Vagina (tissue), 2 donors: Measurements from ENCODE around the gene STK36. TPM values are rescaled to one million over a fixed set of nuclear protein-coding genes. Genes with fewer than 3 reads are reported as not detected.

Experiments
- DNase-seq, 2 donors: peaks; one replicate each; pipeline ENCODE4 v3.0.0-alpha.2; 2017; ENCODE audit errors: extremely low spot score in 2 of 2
- H3K27ac ChIP-seq: fragments of 200-600 bp; sonication (generic); one replicate; pipeline ENCODE4 v1.5.1; 2019
- H3K27me3 ChIP-seq: fragments of 200-600 bp; sonication (generic); one replicate; pipeline ENCODE4 v1.5.1; 2019
- H3K36me3 ChIP-seq, 2 donors: fragments of 200-600 bp; sonication (generic); one replicate each; pipeline ENCODE4 v1.5.1; 2017 to 2019
- H3K4me1 ChIP-seq: fragments of 200-600 bp; sonication (generic); one replicate; pipeline ENCODE4 v1.5.1; 2019
- H3K4me3 ChIP-seq, 2 donors: fragments of 200-600 bp; sonication (generic); 1 replicate in 1 of 2; 2 replicates in 1 of 2; pipeline ENCODE4 v1.5.1; 2016 to 2019
- H3K9me3 ChIP-seq: fragments of 200-600 bp; sonication (generic); one replicate; pipeline ENCODE4 v1.5.1; 2019
- POLR2A ChIP-seq, 2 donors: fragments of 450-650 bp; IDR thresholded peaks; one replicate each; pipeline ENCODE4 v1.6.1; 2017; ENCODE audit warnings: antibody characterized with exemption in 2 of 2, mild to moderate bottlenecking in 2 of 2, moderate library complexity in 2 of 2
- POLR2AphosphoS5 ChIP-seq, 2 donors: sonication (generic); formaldehyde crosslinking; IDR thresholded peaks; one replicate each; pipeline ENCODE4 v1.9.0; 2017; ENCODE audit warnings: antibody characterized with exemption in 2 of 2, mild to moderate bottlenecking in 2 of 2, low read depth in 1 of 2; ENCODE audit not compliant: insufficient read depth in 1 of 2
- intact Hi-C: fragments of 100-400 bp; cut with DNase I; formaldehyde crosslinking; loops from one replicate; pipeline ENCODE4 v1.15.1; 2023
- total RNA-seq: library from RNA; depleted of rRNA; stranded (reverse); fragments of >200 nt; gene quantifications from one replicate; pipeline ENCODE4 v1.2.3, GENCODE V29; 2016
- TF ChIP-seq, protein P1 (sequence below), 3 experiments: fragments of 450-650 bp in 2 of 3; fragments of 200-600 bp in 1 of 3; sonication (generic) in 1 of 3; IDR thresholded peaks; one replicate each; pipeline ENCODE4 v1.5.1; 2017 to 2019; ENCODE audit warnings: antibody characterized with exemption in 3 of 3, mild to moderate bottlenecking in 2 of 3, moderate library complexity in 2 of 3

STK36 gene
- total RNA-seq, 1 donor from 2014 or later: 59.9 TPM

- Histone ChIP-seq H3K27ac (no peak overlapping the region), H3K9me3 (no peaks in the 10 kb centered on the region), H3K27me3 (no peaks in the 10 kb centered on the region), H3K4me3 (no peak overlapping the region), H3K36me3 (peaks cover 0 to 5% of the 10 kb centered on the region in 2 donors), H3K4me1 (peaks cover 25% of the 10 kb centered on the region)
- intact Hi-C loops: no loop called here
- no peak for TF ChIP-seq POLR2AphosphoS5 (IDR thresholded peaks at IDR 0.05; ENCODE audit: insufficient read depth in 1 of 2, low read depth in 1 of 2)
- TF ChIP-seq, protein P1, sequence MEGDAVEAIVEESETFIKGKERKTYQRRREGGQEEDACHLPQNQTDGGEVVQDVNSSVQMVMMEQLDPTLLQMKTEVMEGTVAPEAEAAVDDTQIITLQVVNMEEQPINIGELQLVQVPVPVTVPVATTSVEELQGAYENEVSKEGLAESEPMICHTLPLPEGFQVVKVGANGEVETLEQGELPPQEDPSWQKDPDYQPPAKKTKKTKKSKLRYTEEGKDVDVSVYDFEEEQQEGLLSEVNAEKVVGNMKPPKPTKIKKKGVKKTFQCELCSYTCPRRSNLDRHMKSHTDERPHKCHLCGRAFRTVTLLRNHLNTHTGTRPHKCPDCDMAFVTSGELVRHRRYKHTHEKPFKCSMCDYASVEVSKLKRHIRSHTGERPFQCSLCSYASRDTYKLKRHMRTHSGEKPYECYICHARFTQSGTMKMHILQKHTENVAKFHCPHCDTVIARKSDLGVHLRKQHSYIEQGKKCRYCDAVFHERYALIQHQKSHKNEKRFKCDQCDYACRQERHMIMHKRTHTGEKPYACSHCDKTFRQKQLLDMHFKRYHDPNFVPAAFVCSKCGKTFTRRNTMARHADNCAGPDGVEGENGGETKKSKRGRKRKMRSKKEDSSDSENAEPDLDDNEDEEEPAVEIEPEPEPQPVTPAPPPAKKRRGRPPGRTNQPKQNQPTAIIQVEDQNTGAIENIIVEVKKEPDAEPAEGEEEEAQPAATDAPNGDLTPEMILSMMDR (IDR thresholded peaks at IDR 0.05): no peak
- TF ChIP-seq POLR2A (IDR thresholded peaks at IDR 0.05): no peak
- DNase-seq: no peak
Observed at GRCh38 chr2:218720048-218721041, 48.5 kb downstream of the STK36 start.

DNA sequence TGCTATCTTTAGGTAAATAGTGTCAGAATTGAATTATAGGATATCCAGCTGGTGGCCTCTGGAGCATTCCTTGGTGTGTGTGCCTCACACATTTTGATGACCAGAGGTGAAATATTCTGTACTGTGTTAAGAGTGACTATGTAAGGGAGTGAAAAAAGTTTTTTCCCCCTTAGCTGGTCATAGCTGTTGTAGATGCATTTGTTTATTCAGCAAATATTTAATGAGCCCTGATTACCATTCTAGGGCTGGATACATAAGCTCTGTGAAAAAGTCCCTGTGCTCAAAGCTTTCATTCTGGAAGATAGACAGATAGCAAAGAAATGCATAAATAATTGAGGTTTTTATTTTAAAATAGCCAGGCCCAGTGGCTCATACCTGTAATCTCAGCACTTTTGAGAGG, 49.6 kb downstream of the STK36 start:
- TF ChIP-seq, protein P1 (IDR thresholded peaks at IDR 0.05): no peak
- TF ChIP-seq POLR2A (IDR thresholded peaks at IDR 0.05): no peak
- TF ChIP-seq POLR2AphosphoS5 (IDR thresholded peaks at IDR 0.05; ENCODE audit: insufficient read depth in 1 of 2, low read depth in 1 of 2): no peak
- Histone ChIP-seq H3K4me3 (no peak overlapping the region), H3K4me1 (peaks cover 20% of the 10 kb centered on the region), H3K36me3 (peaks cover 0 to 12% of the 10 kb centered on the region in 2 donors), H3K27ac (no peak overlapping the region), H3K27me3 (no peaks in the 10 kb centered on the region), H3K9me3 (no peaks in the 10 kb centered on the region)
- intact Hi-C loops: no loop called here
- no peak for DNase-seq

- H3K27ac ChIP-seq: no peak overlapping the region
- H3K4me3 ChIP-seq: no peak overlapping the region
- H3K27me3 ChIP-seq: no peaks in the 10 kb centered on the region
- TF ChIP-seq, protein P1 (IDR thresholded peaks at IDR 0.05): no peak
- TF ChIP-seq POLR2A (IDR thresholded peaks at IDR 0.05) (no peak), POLR2AphosphoS5 (IDR thresholded peaks at IDR 0.05; ENCODE audit: insufficient read depth in 1 of 2, low read depth in 1 of 2) (no peak)
- H3K4me1 ChIP-seq: peaks cover 15% of the 10 kb centered on the region
- intact Hi-C loops: no loop called here
- no peaks in the 10 kb centered on the region for H3K9me3 ChIP-seq
- H3K36me3 ChIP-seq: peaks cover 0 to 12% of the 10 kb centered on the region in 2 donors
- no peak for DNase-seq
Observed at GRCh38 chr2:218721934-218722333, 50.0 kb downstream of the STK36 start.

GRCh38 chr2:218722419-218722818, 50.5 kb downstream of the STK36 start:
- no peaks in the 10 kb centered on the region for H3K27me3 ChIP-seq
- H3K27ac ChIP-seq: no peak overlapping the region
- H3K36me3 ChIP-seq: peaks cover 0 to 12% of the 10 kb centered on the region in 2 donors
- no peak for DNase-seq
- H3K4me1 ChIP-seq: peaks cover 10% of the 10 kb centered on the region
- H3K9me3 ChIP-seq: no peaks in the 10 kb centered on the region
- intact Hi-C loops: no loop called here
- H3K4me3 ChIP-seq: no peak overlapping the region
- no peak for TF ChIP-seq POLR2A (IDR thresholded peaks at IDR 0.05)
- TF ChIP-seq, protein P1 (IDR thresholded peaks at IDR 0.05): no peak
- no peak for TF ChIP-seq POLR2AphosphoS5 (IDR thresholded peaks at IDR 0.05; ENCODE audit: insufficient read depth in 1 of 2, low read depth in 1 of 2)
